HG02938 (cell line): Measurements from ENCODE around the gene NDFIP2.
A peak's percentile ranks its signal among the peaks of the same experiment; 100 is the strongest.

Experiments used
- ATAC-seq: cut with Tn5 transposase; IDR thresholded peaks from one replicate; pipeline ENCODE4 v1.9.1; 2021; ENCODE audit warnings: mild to moderate bottlenecking, moderate library complexity; ENCODE audit not compliant: unreplicated experiment

NDFIP2 gene

GRCh38 chr13:79492313-79492798, 11.4 kb downstream of the NDFIP2 start:
- no peak for ATAC-seq

- no peak for ATAC-seq
These were observed 12.1 kb downstream of the NDFIP2 start for GRCh38 chr13:79492918-79493594.

GRCh38 chr13:79496188-79496587, 15.2 kb downstream of the NDFIP2 start:
- ATAC-seq, result peak; percentile 87

GRCh38 chr13:79497064-79497463, 16.1 kb downstream of the NDFIP2 start:
- ATAC-seq, result no peak

GRCh38 chr13:79497852-79498251, 16.9 kb downstream of the NDFIP2 start:
- no peak for ATAC-seq

- no peak for ATAC-seq
These were observed 19.9 kb downstream of the NDFIP2 start for GRCh38 chr13:79500829-79501228.

GRCh38 chr13:79501538-79502232, 20.7 kb downstream of the NDFIP2 start:
- no peak for ATAC-seq

GRCh38 chr13:79502859-79503468, 22.0 kb downstream of the NDFIP2 start:
- ATAC-seq, result no peak

GRCh38 chr13:79503473-79504017, 22.6 kb downstream of the NDFIP2 start:
- no peak for ATAC-seq

GRCh38 chr13:79508224-79508961, 27.4 kb downstream of the NDFIP2 start:
- no peak for ATAC-seq

- no peak for ATAC-seq
These were observed 30.7 kb downstream of the NDFIP2 start for GRCh38 chr13:79511611-79512010.

- no peak for ATAC-seq
These were observed 32.0 kb downstream of the NDFIP2 start for GRCh38 chr13:79512950-79513349.

- ATAC-seq, result no peak
These were observed 35.6 kb downstream of the NDFIP2 start for GRCh38 chr13:79516595-79516994.

- ATAC-seq, result no peak
These were observed 38.3 kb downstream of the NDFIP2 start for GRCh38 chr13:79519255-79519654.

- ATAC-seq, result peak; percentile 98
These were observed 41.6 kb downstream of the NDFIP2 start for GRCh38 chr13:79522583-79522982.

- no peak for ATAC-seq
These were observed 44.3 kb downstream of the NDFIP2 start for GRCh38 chr13:79525064-79525857.

GRCh38 chr13:79527698-79528097, 46.7 kb downstream of the NDFIP2 start:
- ATAC-seq, result no peak

GRCh38 chr13:79528356-79528755, 47.4 kb downstream of the NDFIP2 start:
- no peak for ATAC-seq

- ATAC-seq, result no peak
These were observed 47.8 kb downstream of the NDFIP2 start for GRCh38 chr13:79528759-79529191.

- no peak for ATAC-seq
These were observed 48.9 kb downstream of the NDFIP2 start for GRCh38 chr13:79529817-79530216.
